Measurements from ENCODE around the gene PSMD5.

The PSMD5 gene

DNA sequence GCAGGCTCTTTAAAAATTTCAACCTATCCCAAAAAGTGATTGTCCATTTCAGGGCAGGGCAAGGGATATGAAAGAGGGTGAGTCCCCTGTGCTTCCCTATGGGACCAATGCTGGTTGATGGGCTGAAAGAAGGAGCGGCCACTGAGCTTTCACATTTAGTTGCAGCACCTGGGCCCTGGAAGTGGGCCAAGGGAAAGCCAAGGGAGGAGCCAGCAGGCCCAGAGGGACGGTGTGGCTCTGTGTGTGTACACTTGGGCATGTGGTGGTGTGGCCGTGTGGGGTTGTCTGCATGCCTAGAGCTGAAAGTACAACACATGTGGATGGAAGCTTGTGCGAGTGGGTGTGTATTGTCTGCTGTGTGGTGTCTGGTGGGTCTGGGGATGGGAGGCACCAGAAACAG, 14.0 kb upstream of the PSMD5 start:
- no peak for DNase-seq (ENCODE audit: low spot score in 2 of 2)
- H3K4me3 ChIP-seq = no peak overlapping the region
- H3K27me3 ChIP-seq (ENCODE audit: low read depth) = no peaks in the 10 kb centered on the region
- peaks cover 15% of the 10 kb centered on the region for H3K4me1 ChIP-seq
- H3K9me3 ChIP-seq = no peaks in the 10 kb centered on the region
- H3K36me3 ChIP-seq (replicated peaks) = peaks cover 47% of the 10 kb centered on the region
- in situ Hi-C loops (cut with MboI; ENCODE audit: low sequenced_read_pairs) = no loop called here

DNA sequence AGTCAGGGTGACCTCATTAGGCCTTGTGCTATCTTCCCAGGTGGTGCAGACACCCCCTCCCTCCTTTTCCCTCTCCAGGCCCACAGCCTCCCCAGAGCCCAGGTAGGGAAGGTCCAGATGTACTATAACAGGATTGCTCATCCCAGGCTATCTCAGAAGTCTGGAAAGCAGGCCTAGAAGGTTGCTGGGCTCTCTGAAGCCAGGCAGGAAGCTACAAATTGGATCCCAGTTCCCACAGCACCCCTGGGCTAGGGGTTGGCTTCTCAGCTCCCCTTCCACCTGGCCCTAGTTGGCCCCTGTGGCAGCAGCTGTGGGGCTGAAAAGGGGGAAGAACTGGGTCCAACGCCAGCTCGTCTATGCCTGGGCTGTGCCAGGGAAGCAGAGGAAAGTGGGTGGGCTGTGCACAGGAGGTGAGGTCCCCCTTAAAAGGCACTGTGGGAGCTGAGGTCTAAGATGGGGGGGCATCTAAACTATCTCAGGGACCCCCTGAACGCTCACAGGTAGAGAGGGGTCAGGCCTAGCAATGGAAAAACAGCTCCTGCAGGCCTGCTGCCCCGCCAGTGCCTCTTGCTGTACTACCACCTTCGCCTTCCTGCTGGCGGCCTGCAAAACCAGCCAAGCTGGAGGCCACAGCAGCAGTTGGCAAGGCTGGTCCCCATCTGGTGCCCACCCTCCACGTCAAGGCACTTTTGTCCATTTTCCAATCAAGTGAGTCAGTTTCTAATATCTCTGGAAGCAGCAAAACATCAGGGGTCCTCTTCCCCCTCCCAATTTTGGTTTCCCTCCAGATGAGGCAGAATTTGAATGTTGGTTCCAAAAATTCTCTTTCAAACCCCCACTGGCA, 13.3 kb upstream of the PSMD5 start:
- H3K4me1 ChIP-seq = peaks cover 18% of the 10 kb centered on the region
- no peak overlapping the region for H3K4me3 ChIP-seq
- DNase-seq (ENCODE audit: low spot score in 2 of 2) = no peak
- H3K9me3 ChIP-seq = no peaks in the 10 kb centered on the region
- in situ Hi-C loops (cut with MboI; ENCODE audit: low sequenced_read_pairs) = no loop called here
- no peaks in the 10 kb centered on the region for H3K27me3 ChIP-seq (ENCODE audit: low read depth)
- H3K36me3 ChIP-seq (replicated peaks) = peaks cover 40% of the 10 kb centered on the region

- DNase-seq (ENCODE audit: low spot score in 2 of 2) = no peak
- peaks cover 18% of the 10 kb centered on the region for H3K4me1 ChIP-seq
- H3K9me3 ChIP-seq = no peaks in the 10 kb centered on the region
- no peak overlapping the region for H3K4me3 ChIP-seq
- in situ Hi-C loops (cut with MboI; ENCODE audit: low sequenced_read_pairs) = no loop called here
- H3K36me3 ChIP-seq (replicated peaks) = peaks cover 27% of the 10 kb centered on the region
- H3K27me3 ChIP-seq (ENCODE audit: low read depth) = no peaks in the 10 kb centered on the region
Measured at GRCh38 chr9:120854596-120855327, 12.0 kb upstream of the PSMD5 start.

DNA sequence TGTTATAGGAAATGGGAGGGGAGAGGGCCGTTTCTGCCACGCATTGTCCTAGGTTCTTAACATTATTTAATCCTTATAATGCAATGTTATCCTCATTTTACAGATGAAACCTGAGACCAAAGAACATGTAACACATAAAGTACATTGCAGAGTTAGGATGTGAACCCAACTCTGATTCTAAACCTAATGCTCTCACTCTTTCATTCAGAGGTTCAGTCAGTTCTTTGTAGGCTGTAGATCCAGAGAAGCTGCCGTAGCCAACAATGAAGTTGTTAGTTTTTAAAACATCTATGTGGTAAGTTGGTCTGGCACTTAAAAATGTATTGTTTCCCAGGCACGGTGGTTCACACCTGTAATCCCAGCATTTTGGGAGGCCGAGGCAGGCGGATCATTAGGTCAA, 10.5 kb upstream of the PSMD5 start:
- no peak overlapping the region for H3K4me3 ChIP-seq
- H3K4me1 ChIP-seq = peaks cover 18% of the 10 kb centered on the region
- H3K36me3 ChIP-seq (replicated peaks) = peaks cover 21% of the 10 kb centered on the region
- no peak for DNase-seq (ENCODE audit: low spot score in 2 of 2)
- in situ Hi-C loops (cut with MboI; ENCODE audit: low sequenced_read_pairs) = no loop called here
- H3K27me3 ChIP-seq (ENCODE audit: low read depth) = no peaks in the 10 kb centered on the region
- no peaks in the 10 kb centered on the region for H3K9me3 ChIP-seq

DNA sequence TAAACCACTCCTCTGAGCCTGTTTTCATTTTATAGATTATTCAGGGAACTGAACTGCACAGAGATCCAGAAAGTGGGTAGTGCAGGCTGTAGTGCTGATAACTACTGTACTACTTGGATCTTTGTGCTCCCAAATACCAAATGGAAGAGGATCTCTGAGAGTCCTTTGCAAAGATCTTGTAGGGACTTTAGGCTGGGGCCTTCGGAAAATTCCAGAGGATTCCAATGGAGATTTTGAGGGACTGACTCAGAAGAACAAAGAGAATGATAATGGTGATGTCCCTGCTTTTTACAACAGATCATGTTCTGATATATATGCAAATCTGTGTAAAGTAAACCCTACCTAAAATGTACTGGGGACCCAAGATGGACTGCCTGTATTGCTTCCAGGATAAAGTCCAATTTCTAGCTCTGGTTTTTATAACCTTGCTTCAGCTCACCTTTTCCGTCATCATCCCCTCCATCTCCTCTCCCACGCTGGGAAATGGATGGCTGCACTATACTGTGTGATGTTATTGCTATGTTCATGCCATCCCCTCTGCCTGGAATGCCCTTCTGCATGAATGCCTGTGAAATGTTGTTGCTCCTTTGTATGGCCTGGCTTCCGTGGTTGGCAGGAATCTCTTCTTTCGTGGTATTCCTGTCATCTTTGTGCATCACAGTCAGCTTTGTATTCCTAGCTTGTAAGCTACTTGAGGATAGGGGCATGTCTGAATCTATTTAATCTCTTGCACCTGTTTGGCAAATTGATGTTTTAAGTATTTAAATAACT, 9.7 kb upstream of the PSMD5 start:
- H3K27me3 ChIP-seq (ENCODE audit: low read depth) = no peaks in the 10 kb centered on the region
- H3K9me3 ChIP-seq = no peaks in the 10 kb centered on the region
- peaks cover 13% of the 10 kb centered on the region for H3K36me3 ChIP-seq (replicated peaks)
- peaks cover 18% of the 10 kb centered on the region for H3K4me1 ChIP-seq
- in situ Hi-C loops (cut with MboI; ENCODE audit: low sequenced_read_pairs) = no loop called here
- DNase-seq (ENCODE audit: low spot score in 2 of 2) = peak in 1 of 2 experiments; percentile 38
- H3K4me3 ChIP-seq = no peak overlapping the region

GRCh38 chr9:120851449-120851848, 8.7 kb upstream of the PSMD5 start:
- Histone ChIP-seq H3K4me3 (no peak overlapping the region), H3K36me3 (replicated peaks) (peaks cover 11% of the 10 kb centered on the region), H3K4me1 (peaks cover 18% of the 10 kb centered on the region), H3K9me3 (no peaks in the 10 kb centered on the region), H3K27me3 (ENCODE audit: low read depth) (no peaks in the 10 kb centered on the region)
- DNase-seq (ENCODE audit: low spot score in 2 of 2) = no peak
- in situ Hi-C loops (cut with MboI; ENCODE audit: low sequenced_read_pairs) = no loop called here

GRCh38 chr9:120850315-120850714, 7.6 kb upstream of the PSMD5 start:
- peaks cover 11% of the 10 kb centered on the region for H3K36me3 ChIP-seq (replicated peaks)
- H3K9me3 ChIP-seq = no peaks in the 10 kb centered on the region
- in situ Hi-C loops (cut with MboI; ENCODE audit: low sequenced_read_pairs) = no loop called here
- H3K4me1 ChIP-seq = peaks cover 18% of the 10 kb centered on the region
- DNase-seq (ENCODE audit: low spot score in 2 of 2) = no peak
- H3K4me3 ChIP-seq = no peak overlapping the region
- H3K27me3 ChIP-seq (ENCODE audit: low read depth) = no peaks in the 10 kb centered on the region

- in situ Hi-C loops (cut with MboI; ENCODE audit: low sequenced_read_pairs) = no loop called here
- no peak for DNase-seq (ENCODE audit: low spot score in 2 of 2)
- no peaks in the 10 kb centered on the region for H3K9me3 ChIP-seq
Measured at GRCh38 chr9:120846906-120847305, 4.2 kb upstream of the PSMD5 start.

DNA sequence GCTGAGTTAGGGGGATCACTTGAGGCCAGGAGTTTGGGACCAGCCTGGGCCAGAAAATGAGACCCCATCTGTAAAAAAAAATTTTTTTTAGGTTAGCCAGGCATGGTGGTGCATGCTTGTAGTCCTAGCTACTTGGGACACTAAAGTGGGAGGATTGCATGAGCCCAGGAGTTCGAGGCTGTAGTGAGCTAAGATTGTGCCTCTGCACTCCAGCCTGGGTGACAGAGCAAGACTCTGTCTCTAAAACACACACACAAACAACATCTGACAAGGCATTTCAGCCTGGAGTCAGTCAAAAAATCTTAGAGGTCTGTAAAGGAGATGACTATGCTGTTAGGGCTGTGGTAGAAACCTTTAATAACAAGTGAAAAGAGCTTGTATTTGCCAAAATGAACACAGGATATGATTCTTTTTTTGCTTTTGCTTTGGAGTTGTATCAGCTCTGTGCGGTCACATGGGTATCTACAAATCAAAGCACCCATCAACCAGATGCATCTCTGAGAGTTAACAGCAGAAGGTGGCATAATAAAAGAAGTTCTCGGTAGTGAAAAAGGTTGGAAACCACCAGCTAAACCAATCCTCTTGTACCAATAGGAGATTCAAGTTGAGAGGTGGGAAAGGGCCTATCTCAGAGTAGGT, 3.6 kb upstream of the PSMD5 start:
- no peak for DNase-seq (ENCODE audit: low spot score in 2 of 2)
- no peaks in the 10 kb centered on the region for H3K4me1 ChIP-seq
- H3K9me3 ChIP-seq = no peaks in the 10 kb centered on the region
- H3K4me3 ChIP-seq = no peak overlapping the region
- in situ Hi-C loops (cut with MboI; ENCODE audit: low sequenced_read_pairs) = no loop called here
- H3K36me3 ChIP-seq (replicated peaks) = no peaks in the 10 kb centered on the region
- no peaks in the 10 kb centered on the region; the same call in 1 of the 2 replicates for H3K27me3 ChIP-seq (ENCODE audit: low read depth)

More at GRCh38 chr9:120846906-120847305, 4.2 kb upstream of the PSMD5 start:
- Histone ChIP-seq H3K4me1 (peaks cover 5% of the 10 kb centered on the region), H3K36me3 (replicated peaks) (no peaks in the 10 kb centered on the region), H3K4me3 (no peak overlapping the region), H3K27me3 (ENCODE audit: low read depth) (no peaks in the 10 kb centered on the region; the same call in 1 of the 2 replicates)

DNA sequence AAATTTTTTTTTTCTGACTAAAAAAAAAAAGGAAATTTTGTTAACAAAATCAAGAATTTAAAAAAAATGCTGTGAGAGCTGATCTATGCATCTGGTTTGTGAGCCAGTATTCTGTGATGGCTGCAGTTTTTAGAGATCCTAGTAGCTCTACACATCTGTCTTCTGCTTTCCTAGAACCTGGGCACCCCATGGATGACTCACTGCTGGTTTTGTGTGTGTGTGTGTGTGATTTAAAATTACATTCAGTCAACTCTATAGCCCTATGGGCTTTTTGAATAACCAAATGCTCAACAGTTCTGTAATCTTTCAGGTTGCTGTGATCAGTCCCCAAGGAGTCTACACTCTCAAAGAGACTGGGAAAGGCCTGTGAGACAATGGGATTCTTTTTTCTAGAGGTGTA, 2.5 kb upstream of the PSMD5 start:
- in situ Hi-C loops (cut with MboI; ENCODE audit: low sequenced_read_pairs) = no loop called here
- H3K4me3 ChIP-seq = no peak overlapping the region
- no peaks in the 10 kb centered on the region for H3K4me1 ChIP-seq
- no peaks in the 10 kb centered on the region; the same call in 1 of the 2 replicates for H3K27me3 ChIP-seq (ENCODE audit: low read depth)
- H3K36me3 ChIP-seq (replicated peaks) = no peaks in the 10 kb centered on the region
- no peaks in the 10 kb centered on the region for H3K9me3 ChIP-seq
- no peak for DNase-seq (ENCODE audit: low spot score in 2 of 2)

DNA sequence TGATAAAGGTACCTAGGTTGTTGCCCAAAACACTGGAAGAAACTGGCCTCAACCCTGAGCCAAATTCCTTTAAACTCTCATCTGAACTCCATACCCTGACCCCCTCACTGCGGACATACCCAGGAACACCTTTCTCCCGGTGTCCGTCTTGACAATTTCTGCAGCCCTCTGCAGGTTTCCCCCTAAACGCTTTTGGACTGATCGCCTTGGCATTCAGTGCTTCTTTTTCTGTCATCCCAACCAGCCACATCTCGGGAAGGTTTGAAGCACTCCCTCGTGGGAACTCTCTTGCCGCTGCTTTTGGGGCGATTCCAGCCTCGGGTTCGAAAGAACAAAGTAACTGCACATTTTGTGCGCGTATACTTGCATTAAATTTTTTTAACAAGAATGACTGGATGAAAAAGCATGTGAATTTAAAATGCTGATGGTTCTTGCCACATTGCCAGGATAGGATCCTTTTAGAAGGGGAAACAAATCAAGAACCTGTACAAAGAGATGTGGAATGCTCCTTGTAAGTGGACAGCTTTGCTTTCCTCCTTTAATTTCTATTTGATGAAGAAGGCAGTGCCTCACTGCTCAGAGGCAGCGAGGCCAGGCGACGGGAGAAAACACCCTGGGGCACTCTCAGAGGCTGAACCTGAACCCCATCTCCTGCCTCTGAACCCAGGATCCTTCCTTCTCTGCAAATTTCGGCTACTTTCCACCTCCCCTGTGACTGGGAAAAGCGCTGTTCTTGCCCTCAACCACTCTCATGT, 615 bp downstream of the PSMD5 start:
- Histone ChIP-seq H3K4me1 (peaks cover 9% of the 10 kb centered on the region), H3K9me3 (no peaks in the 10 kb centered on the region), H3K4me3 (no peak overlapping the region), H3K36me3 (replicated peaks) (no peaks in the 10 kb centered on the region), H3K27me3 (ENCODE audit: low read depth) (no peaks in the 10 kb centered on the region; the same call in 1 of the 2 replicates)
- no peak for DNase-seq (ENCODE audit: low spot score in 2 of 2)
- in situ Hi-C loops (cut with MboI; ENCODE audit: low sequenced_read_pairs) = no loop called here

DNA sequence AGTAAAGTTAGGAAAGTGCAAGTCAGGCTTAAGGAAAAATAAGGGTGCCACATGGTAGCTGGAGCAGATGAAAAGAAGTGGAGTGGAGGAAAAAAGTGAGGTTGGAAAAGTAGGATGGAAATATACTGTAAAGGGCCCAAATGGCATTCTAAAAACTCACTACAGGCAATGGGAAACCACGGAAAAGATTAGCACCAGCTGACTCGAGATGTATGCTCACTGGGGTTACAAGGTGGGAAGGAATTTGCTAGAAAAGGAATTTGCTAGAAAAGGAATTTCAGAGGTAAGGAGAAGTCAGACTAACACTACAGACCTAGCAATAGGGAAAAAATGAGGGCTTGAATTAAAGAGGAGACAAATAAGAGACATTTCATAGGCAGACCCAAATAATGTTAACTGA, 3.6 kb downstream of the PSMD5 start:
- Histone ChIP-seq H3K36me3 (replicated peaks) (no peaks in the 10 kb centered on the region), H3K9me3 (no peaks in the 10 kb centered on the region), H3K4me3 (no peak overlapping the region), H3K4me1 (peaks cover 9% of the 10 kb centered on the region), H3K27me3 (ENCODE audit: low read depth) (no peaks in the 10 kb centered on the region)
- no peak for DNase-seq (ENCODE audit: low spot score in 2 of 2)
- in situ Hi-C loops (cut with MboI; ENCODE audit: low sequenced_read_pairs) = no loop called here

DNA sequence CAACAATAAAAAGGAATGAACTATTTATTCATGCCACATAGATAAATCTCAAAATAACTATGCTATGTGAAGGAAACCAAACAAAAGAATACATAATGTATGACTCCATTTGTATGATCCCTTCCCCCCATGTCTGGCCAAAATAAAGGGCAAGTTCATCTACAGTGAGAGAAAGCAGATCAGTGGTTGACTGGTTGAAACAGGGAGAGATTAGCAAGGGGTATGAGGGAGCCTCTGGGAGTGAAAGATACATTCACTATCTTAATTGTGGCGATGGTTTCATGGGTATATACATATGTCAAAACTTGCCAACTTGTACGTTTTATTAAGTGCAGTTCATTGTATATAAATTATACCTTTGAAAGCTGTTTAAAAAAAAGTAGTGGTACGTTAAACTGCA, 4.8 kb downstream of the PSMD5 start:
- no peaks in the 10 kb centered on the region for H3K36me3 ChIP-seq (replicated peaks)
- H3K4me3 ChIP-seq = no peak overlapping the region
- DNase-seq (ENCODE audit: low spot score in 2 of 2) = no peak
- no peaks in the 10 kb centered on the region for H3K9me3 ChIP-seq
- H3K4me1 ChIP-seq = peaks cover 9% of the 10 kb centered on the region
- H3K27me3 ChIP-seq (ENCODE audit: low read depth) = no peaks in the 10 kb centered on the region
- in situ Hi-C loops (cut with MboI; ENCODE audit: low sequenced_read_pairs) = no loop called here
